Erythroblast (primary cell): ENCODE measurements around the gene RPL35.

Experiments
- GATA1 ChIP-seq: IDR thresholded peaks from 2 replicates; pipeline ENCODE4 v1.6.1; 2011; ENCODE audit warnings: low read depth, mild to moderate bottlenecking, control low read depth, low read length, moderate library complexity
- POLR2A ChIP-seq: IDR thresholded peaks from 2 replicates; pipeline ENCODE4 v1.6.1; 2011; ENCODE audit warnings: mild to moderate bottlenecking, low read length

GRCh38 chr9:124815601-124816000, 46.2 kb downstream of the RPL35 start:
- no peak for TF ChIP-seq POLR2A
- no peak for TF ChIP-seq GATA1
